ENCODE measurements around the gene SCYGR2. TPM values are rescaled to one million over a fixed set of nuclear protein-coding genes. Genes with fewer than 3 reads are reported as not detected.

The SCYGR2 gene
- total RNA-seq: not detected in 2 replicates

GRCh38 chr2:227598835-227599503 lies at the start of gene SCYGR2:
Gene SCYGR2 (plus strand): TSS chr2:227598893. CDS start chr2:227598893, 0 bp downstream.

GRCh38 chr2:227614740-227615139 lies 16.0 kb downstream of the SCYGR2 start, which contains the start of gene SCYGR3:
Gene SCYGR3 (minus strand): TSS chr2:227614840. CDS start chr2:227614840, 0 bp downstream.

GRCh38 chr2:227617316-227618230 lies 18.9 kb downstream of the SCYGR2 start, which contains the start of gene SCYGR4:
Gene SCYGR4 (plus strand): TSS chr2:227617498. CDS start chr2:227617498, 0 bp downstream.

Other genes starting within 250 kb of the SCYGR2 start
- not detected in 2 replicates for gene TM4SF20, start 219.6 kb upstream of the SCYGR2 start, total RNA-seq
- not detected in 2 replicates for gene SCYGR1, start 210.9 kb upstream of the SCYGR2 start, total RNA-seq
- 51.8 and 84.2 TPM in 2 replicates for gene AGFG1, start 126.7 kb upstream of the SCYGR2 start, total RNA-seq
- not detected in 2 replicates for gene SCYGR3, start 15.9 kb downstream of the SCYGR2 start, total RNA-seq
- gene SCYGR4, start 18.6 kb downstream of the SCYGR2 start, total RNA-seq: not detected in 2 replicates
- gene SCYGR5, start 67.9 kb downstream of the SCYGR2 start, total RNA-seq: not detected in 2 replicates
- 0.16 and 0.51 TPM in 2 replicates for gene SLC19A3, start 119.1 kb downstream of the SCYGR2 start, total RNA-seq
- gene SCYGR6, start 125.9 kb downstream of the SCYGR2 start, total RNA-seq: not detected in 2 replicates
- not detected in 2 replicates for gene SCYGR7, start 129.4 kb downstream of the SCYGR2 start, total RNA-seq
- not detected in 2 replicates for gene SCYGR8, start 147.0 kb downstream of the SCYGR2 start, total RNA-seq
- gene CCL20, start 214.9 kb downstream of the SCYGR2 start, total RNA-seq: 2.3 TPM in 1 of 2 replicates, not detected in the other